GM10266 (cell line): Measurements from ENCODE around the gene CACNA1B.

ENCODE experiments used
- DNase-seq: peaks from one replicate; pipeline ENCODE4 v3.0.0; 2012; ENCODE audit errors: extremely low spot score
- CTCF ChIP-seq: IDR thresholded peaks from 2 replicates; pipeline ENCODE4 v1.5.1; 2012; ENCODE audit warnings: mild to moderate bottlenecking, low read depth; ENCODE audit not compliant: control insufficient read depth, insufficient read depth; ENCODE audit errors: missing control alignments

CACNA1B gene

GRCh38 chr9:138101444-138102234 lies 224.1 kb downstream of the CACNA1B start:
- DNase-seq: no peak

GRCh38 chr9:138102246-138103051 lies 224.9 kb downstream of the CACNA1B start:
- TF ChIP-seq CTCF: no peak
- DNase-seq: no peak

More at GRCh38 chr9:138101444-138102234, 224.1 kb downstream of the CACNA1B start:
- no peak for TF ChIP-seq CTCF

DNA sequence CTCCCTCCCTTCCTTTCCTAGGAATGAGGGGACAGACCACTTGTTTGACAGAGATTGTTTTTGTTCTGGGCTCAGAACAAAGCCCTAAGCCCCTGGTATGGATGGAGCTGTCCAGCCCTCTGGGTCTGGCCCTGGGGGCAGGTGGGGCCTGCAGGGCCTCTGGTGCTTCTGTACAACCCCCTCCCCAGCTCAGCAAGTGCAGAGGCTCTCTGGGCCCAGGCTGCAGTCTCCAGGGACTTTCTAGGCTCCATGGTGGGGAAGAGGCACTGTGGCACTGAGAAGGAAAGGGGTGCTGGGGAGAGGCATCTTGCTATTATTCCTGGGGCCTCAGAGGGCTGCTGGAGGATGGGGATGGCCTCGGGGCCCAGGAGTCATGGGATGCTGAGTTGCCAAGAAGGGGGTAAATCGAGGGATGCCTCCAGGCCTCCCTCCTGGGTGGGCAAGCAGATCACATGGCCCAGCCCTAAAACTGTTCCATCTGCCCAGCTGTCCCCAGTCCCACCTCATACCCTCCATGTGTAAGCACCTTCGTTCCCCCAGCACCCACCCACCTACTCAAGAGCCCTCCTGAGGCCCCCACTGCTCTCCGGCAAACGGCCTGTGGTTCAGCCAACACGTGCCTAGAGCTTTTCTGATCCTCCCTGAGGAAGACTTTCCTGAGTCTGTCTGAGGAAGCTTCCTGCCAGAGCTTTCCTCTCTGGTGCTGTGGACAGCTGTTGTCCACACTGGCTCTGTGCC lies 225.7 kb downstream of the CACNA1B start:
- DNase-seq: no peak
- TF ChIP-seq CTCF: no peak

GRCh38 chr9:138103849-138104206 lies 226.2 kb downstream of the CACNA1B start:
- DNase-seq: no peak
- no peak for TF ChIP-seq CTCF

DNA sequence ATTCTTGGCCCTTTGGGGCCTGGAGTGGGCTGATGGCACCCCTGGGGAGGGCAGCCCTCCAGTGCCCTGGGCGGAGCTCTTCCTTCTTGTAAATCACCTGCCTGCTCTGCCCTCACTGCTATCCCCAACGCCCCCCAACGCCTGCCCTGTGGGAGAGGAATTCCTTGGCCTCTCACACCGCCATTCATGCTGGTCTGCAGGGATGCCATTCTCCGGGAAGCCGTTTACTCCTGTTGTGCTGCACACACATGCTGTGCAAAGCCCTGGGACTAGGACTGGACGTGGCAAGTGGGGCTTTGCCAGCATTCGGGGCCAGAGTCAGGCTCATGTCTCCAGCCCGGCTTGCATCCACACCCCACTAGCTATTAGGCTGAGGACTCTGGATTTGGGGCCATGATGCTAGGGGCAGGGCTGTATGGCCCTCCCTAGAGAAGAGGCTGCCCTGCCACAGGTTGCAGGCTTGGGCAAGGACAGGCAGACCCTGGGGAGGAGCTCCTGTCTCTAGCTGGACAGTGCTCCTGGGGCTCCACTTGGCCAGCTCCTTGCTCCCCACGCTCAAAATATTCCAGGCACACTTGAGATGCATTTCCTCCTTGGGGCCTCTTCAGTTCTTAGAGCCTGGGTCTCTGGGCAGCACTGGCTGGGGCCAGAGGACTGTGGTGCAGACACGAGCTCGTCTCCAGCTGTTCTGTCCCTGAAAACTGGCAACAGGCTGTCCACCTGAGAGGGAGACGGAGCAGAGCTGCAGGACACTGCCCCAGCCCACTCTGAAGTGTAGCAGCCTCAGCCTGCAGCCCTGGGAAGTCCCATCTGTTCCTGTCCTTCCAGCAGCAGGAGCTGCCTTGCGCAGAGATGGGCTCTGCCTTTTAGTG lies 226.9 kb downstream of the CACNA1B start:
- no peak for TF ChIP-seq CTCF
- no peak for DNase-seq

DNA sequence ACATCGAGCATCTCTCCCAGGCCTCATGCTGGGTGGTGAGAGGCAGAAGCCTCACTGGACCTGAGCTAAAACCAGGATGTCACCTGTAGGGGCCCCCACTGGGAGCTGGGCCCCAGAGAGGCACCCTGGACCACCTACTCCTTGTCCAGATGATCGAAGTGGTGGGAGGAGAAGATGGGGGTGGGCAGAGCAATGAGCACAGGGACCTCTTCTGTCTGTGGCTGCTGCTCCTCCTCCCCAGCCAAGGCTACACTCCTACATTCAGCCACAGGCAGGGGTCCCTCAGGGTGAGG lies 227.5 kb downstream of the CACNA1B start:
- no peak for TF ChIP-seq CTCF

More for the DNA sequence above, 227.5 kb downstream of the CACNA1B start:
- no peak for DNase-seq
